Measurements from ENCODE around the gene ZNF710. TPM values are rescaled to one million over a fixed set of nuclear protein-coding genes. Genes with fewer than 3 reads are reported as not detected.

The ZNF710 gene
- polyA plus RNA-seq, 1 experiment: 2.0 TPM

GRCh38 chr15:90022905-90023700 lies 22.0 kb downstream of the ZNF710 start:
- Histone ChIP-seq H3K27me3 (ENCODE audit: control insufficient read depth, insufficient read depth, low read length) (no peaks in the 10 kb centered on the region), H3K36me3 (ENCODE audit: control insufficient read depth, insufficient read depth, low read length) (peaks cover 2% of the 10 kb centered on the region; the same call in 1 of the 2 replicates), H3K4me3 (ENCODE audit: low read depth, low read length) (no peak overlapping the region)
- POLR2A ChIA-PET: no interaction called here
- no peak for DNase-seq (ENCODE audit: low read depth)
- TF ChIP-seq CTCF (IDR thresholded peaks at IDR 0.05; ENCODE audit: insufficient read depth, low read depth, low read length): no peak
- CTCF ChIA-PET: no interaction called here

GRCh38 chr15:90024406-90024805 lies 23.3 kb downstream of the ZNF710 start:
- TF ChIP-seq CTCF (IDR thresholded peaks at IDR 0.05; ENCODE audit: insufficient read depth, low read depth, low read length): no peak
- CTCF ChIA-PET: no interaction called here
- DNase-seq (ENCODE audit: low read depth): no peak

GRCh38 chr15:90025489-90026033 lies 24.4 kb downstream of the ZNF710 start:
- no peaks in the 10 kb centered on the region for H3K27me3 ChIP-seq (ENCODE audit: control insufficient read depth, insufficient read depth, low read length)
- H3K36me3 ChIP-seq (ENCODE audit: control insufficient read depth, insufficient read depth, low read length): peaks cover 2% of the 10 kb centered on the region; the same call in 1 of the 2 replicates
- DNase-seq (ENCODE audit: low read depth): no peak
- no peak overlapping the region for H3K4me3 ChIP-seq (ENCODE audit: low read depth, low read length)
- ChIA-PET POLR2A (interaction anchor here (0.6 kb wide), 1 partner anchor 834 kb away, joined by 6 read pairs; no protein-coding TSS in a partner anchor), CTCF (no interaction called here)
- TF ChIP-seq CTCF (IDR thresholded peaks at IDR 0.05; ENCODE audit: insufficient read depth, low read depth, low read length): no peak

More at GRCh38 chr15:90024406-90024805, 23.3 kb downstream of the ZNF710 start:
- peaks cover 2% of the 10 kb centered on the region; the same call in 1 of the 2 replicates for H3K36me3 ChIP-seq (ENCODE audit: control insufficient read depth, insufficient read depth, low read length)
- no peak overlapping the region for H3K4me3 ChIP-seq (ENCODE audit: low read depth, low read length)
- POLR2A ChIA-PET: no interaction called here
- H3K27me3 ChIP-seq (ENCODE audit: control insufficient read depth, insufficient read depth, low read length): no peaks in the 10 kb centered on the region

DNA sequence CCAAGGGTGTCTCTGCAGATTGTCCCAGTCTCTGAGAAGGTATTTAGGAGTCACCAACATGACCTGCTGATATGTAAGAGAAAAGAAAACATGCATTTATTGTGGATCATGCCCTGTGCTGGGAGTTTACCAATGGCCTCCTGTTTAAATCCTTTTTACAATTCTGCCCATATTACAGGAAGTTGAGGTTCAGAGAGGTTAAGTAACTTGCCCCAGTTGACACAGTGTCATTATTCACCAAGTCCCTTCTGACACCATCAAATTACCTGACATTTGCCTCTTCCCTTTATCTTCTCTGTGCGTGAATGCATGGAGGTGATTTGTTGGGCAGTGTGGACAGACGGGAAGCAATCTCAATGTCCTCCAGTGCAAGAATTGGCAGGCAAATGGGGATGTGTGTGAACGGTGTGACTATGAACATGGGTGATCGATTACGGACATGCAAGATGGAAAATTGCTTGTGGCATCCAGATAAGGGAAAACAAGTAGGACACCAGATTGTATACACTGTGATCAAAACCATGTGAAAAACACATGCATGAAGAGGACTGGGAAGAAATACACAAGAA lies 27.3 kb downstream of the ZNF710 start:
- CTCF ChIA-PET: no interaction called here
- no peak for TF ChIP-seq CTCF (IDR thresholded peaks at IDR 0.05; ENCODE audit: insufficient read depth, low read depth, low read length)
- Histone ChIP-seq H3K4me3 (ENCODE audit: low read depth, low read length) (no peak overlapping the region), H3K36me3 (ENCODE audit: control insufficient read depth, insufficient read depth, low read length) (no peaks in the 10 kb centered on the region), H3K27me3 (ENCODE audit: control insufficient read depth, insufficient read depth, low read length) (no peaks in the 10 kb centered on the region)
- no peak for DNase-seq (ENCODE audit: low read depth)
- POLR2A ChIA-PET: no interaction called here

GRCh38 chr15:90029024-90029423 lies 27.9 kb downstream of the ZNF710 start:
- no peaks in the 10 kb centered on the region for H3K36me3 ChIP-seq (ENCODE audit: control insufficient read depth, insufficient read depth, low read length)
- CTCF ChIA-PET: interaction anchor here (0.6 kb wide), 1 partner anchor 21 kb away, joined by 3 read pairs; no protein-coding TSS in a partner anchor
- H3K4me3 ChIP-seq (ENCODE audit: low read depth, low read length): no peak overlapping the region
- no peak for DNase-seq (ENCODE audit: low read depth)
- no peaks in the 10 kb centered on the region for H3K27me3 ChIP-seq (ENCODE audit: control insufficient read depth, insufficient read depth, low read length)
- TF ChIP-seq CTCF (IDR thresholded peaks at IDR 0.05; ENCODE audit: insufficient read depth, low read depth, low read length): no peak
- POLR2A ChIA-PET: no interaction called here

Data from BJ (cell line).